MM.1S (cell line): ENCODE data around the gene SFXN1.

Experiments used
- DNase-seq: peaks from one replicate; pipeline ENCODE4 v3.0.0-alpha.2; 2015
- H2AFZ ChIP-seq: fragments of 300-600 bp; sonication (generic); 2 replicates; pipeline ENCODE4 v1.6.0; 2016; ENCODE audit warnings: antibody characterized with exemption, low read length
- H3F3A ChIP-seq: fragments of 300-600 bp; sonication (generic); 2 replicates; pipeline ENCODE4 v1.6.1; 2016; ENCODE audit warnings: mild to moderate bottlenecking, antibody characterized with exemption, low read length, moderate library complexity, mixed read lengths; ENCODE audit not compliant: insufficient read depth
- H3K27ac ChIP-seq: fragments of 300-600 bp; sonication (generic); 2 replicates; pipeline ENCODE4 v1.5.1; 2016; ENCODE audit warnings: mild to moderate bottlenecking, low read length
- H3K27me3 ChIP-seq: fragments of 300-600 bp; sonication (generic); replicated peaks from 2 replicates; pipeline ENCODE4 v1.6.0; 2016; ENCODE audit warnings: low read length; ENCODE audit not compliant: insufficient read depth
- H3K36me3 ChIP-seq: fragments of 300-600 bp; sonication (generic); replicated peaks from 2 replicates; pipeline ENCODE4 v1.6.1; 2016; ENCODE audit warnings: mild to moderate bottlenecking, low read length, mixed read lengths; ENCODE audit not compliant: insufficient read depth
- H3K4me1 ChIP-seq: fragments of 300-600 bp; sonication (generic); 2 replicates; pipeline ENCODE4 v1.6.1; 2016; ENCODE audit warnings: low read length, mixed read lengths
- H3K4me2 ChIP-seq: fragments of 300-600 bp; sonication (generic); 2 replicates; pipeline ENCODE4 v1.6.0; 2016; ENCODE audit warnings: low read depth, low read length
- H3K4me3 ChIP-seq: fragments of 300-600 bp; sonication (generic); 2 replicates; pipeline ENCODE4 v1.5.1; 2016; ENCODE audit warnings: low read length, mixed read lengths
- H3K79me2 ChIP-seq: fragments of 300-600 bp; sonication (generic); 2 replicates; pipeline ENCODE4 v1.6.1; 2016; ENCODE audit warnings: mixed run types, low read length, mixed read lengths
- H3K9ac ChIP-seq: fragments of 300-600 bp; sonication (generic); 2 replicates; pipeline ENCODE4 v1.6.1; 2016; ENCODE audit warnings: low read length, mixed read lengths
- H3K9me2 ChIP-seq: fragments of 300-600 bp; sonication (generic); replicated peaks from 2 replicates; pipeline ENCODE4 v1.6.1; 2016; ENCODE audit warnings: mild to moderate bottlenecking, low read length, mixed read lengths; ENCODE audit not compliant: insufficient read depth
- H3K9me3 ChIP-seq: fragments of 300-600 bp; sonication (generic); replicated peaks from 2 replicates; pipeline ENCODE4 v1.6.1; 2016; ENCODE audit warnings: mild to moderate bottlenecking, low read length, mixed read lengths; ENCODE audit not compliant: insufficient read depth
- H4K20me1 ChIP-seq: fragments of 300-600 bp; sonication (generic); 2 replicates; pipeline ENCODE4 v1.6.1; 2016; ENCODE audit warnings: mild to moderate bottlenecking, low read length, moderate library complexity, mixed read lengths; ENCODE audit not compliant: insufficient read depth
- EZH2 ChIP-seq: fragments of 300-600 bp; sonication (generic); optimal IDR thresholded peaks from 2 replicates; pipeline ENCODE3; 2017; ENCODE audit warnings: low read depth, mild to moderate bottlenecking, antibody characterized with exemption, low read length, mixed read lengths
- EZH2phosphoT487 ChIP-seq: fragments of 300-600 bp; sonication (generic); IDR thresholded peaks from 2 replicates; pipeline ENCODE4 v1.6.1; 2018; ENCODE audit warnings: antibody characterized with exemption, low read length
- TF ChIP-seq, protein P1 (sequence below): fragments of 300-600 bp; sonication (generic); IDR thresholded peaks from 2 replicates; pipeline ENCODE4 v1.5.1; 2016; ENCODE audit warnings: antibody characterized with exemption, low read length, mixed read lengths

Gene SFXN1

DNA sequence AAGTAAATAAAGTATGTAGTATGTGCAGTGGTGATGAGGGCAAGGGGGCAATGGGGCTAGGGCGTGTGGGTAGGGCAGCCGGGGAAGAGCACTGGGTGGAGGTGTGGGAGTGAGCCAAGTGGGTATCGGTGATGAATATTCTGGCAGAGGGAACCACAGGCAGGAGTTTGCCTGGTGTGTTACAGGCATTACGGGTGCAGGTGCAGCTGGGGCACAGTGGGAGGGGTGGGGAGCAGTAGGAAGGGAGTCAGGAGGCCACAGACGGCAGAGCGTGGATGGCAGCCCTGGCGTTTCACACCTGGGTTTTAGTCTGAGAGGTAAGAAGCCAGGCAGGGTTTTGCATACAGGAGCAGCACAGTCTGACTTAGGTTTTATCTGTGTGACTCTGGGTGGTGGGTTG, 35.4 kb downstream of the SFXN1 start:
- H3K27me3 ChIP-seq: no peaks in the 10 kb centered on the region
- H4K20me1 ChIP-seq: no peaks in the 10 kb centered on the region
- H3K9me2 ChIP-seq: no peaks in the 10 kb centered on the region
- H3K9me3 ChIP-seq: no peaks in the 10 kb centered on the region
- H3K4me3 ChIP-seq: no peak overlapping the region
- peaks cover 11% of the 10 kb centered on the region for H3K36me3 ChIP-seq
- DNase-seq: no peak
- no peak overlapping the region for H2AFZ ChIP-seq
- no peak overlapping the region for H3K9ac ChIP-seq
- H3K27ac ChIP-seq: no peak overlapping the region
- H3K79me2 ChIP-seq: peaks cover 2% of the 10 kb centered on the region; the same call in 1 of the 2 replicates
- TF ChIP-seq EZH2 (no peak), EZH2phosphoT487 (no peak)
- TF ChIP-seq, protein P1, sequence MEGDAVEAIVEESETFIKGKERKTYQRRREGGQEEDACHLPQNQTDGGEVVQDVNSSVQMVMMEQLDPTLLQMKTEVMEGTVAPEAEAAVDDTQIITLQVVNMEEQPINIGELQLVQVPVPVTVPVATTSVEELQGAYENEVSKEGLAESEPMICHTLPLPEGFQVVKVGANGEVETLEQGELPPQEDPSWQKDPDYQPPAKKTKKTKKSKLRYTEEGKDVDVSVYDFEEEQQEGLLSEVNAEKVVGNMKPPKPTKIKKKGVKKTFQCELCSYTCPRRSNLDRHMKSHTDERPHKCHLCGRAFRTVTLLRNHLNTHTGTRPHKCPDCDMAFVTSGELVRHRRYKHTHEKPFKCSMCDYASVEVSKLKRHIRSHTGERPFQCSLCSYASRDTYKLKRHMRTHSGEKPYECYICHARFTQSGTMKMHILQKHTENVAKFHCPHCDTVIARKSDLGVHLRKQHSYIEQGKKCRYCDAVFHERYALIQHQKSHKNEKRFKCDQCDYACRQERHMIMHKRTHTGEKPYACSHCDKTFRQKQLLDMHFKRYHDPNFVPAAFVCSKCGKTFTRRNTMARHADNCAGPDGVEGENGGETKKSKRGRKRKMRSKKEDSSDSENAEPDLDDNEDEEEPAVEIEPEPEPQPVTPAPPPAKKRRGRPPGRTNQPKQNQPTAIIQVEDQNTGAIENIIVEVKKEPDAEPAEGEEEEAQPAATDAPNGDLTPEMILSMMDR: no peak
- no peak overlapping the region for H3K4me2 ChIP-seq
- H3K4me1 ChIP-seq: no peaks in the 10 kb centered on the region
- no peaks in the 10 kb centered on the region for H3F3A ChIP-seq

DNA sequence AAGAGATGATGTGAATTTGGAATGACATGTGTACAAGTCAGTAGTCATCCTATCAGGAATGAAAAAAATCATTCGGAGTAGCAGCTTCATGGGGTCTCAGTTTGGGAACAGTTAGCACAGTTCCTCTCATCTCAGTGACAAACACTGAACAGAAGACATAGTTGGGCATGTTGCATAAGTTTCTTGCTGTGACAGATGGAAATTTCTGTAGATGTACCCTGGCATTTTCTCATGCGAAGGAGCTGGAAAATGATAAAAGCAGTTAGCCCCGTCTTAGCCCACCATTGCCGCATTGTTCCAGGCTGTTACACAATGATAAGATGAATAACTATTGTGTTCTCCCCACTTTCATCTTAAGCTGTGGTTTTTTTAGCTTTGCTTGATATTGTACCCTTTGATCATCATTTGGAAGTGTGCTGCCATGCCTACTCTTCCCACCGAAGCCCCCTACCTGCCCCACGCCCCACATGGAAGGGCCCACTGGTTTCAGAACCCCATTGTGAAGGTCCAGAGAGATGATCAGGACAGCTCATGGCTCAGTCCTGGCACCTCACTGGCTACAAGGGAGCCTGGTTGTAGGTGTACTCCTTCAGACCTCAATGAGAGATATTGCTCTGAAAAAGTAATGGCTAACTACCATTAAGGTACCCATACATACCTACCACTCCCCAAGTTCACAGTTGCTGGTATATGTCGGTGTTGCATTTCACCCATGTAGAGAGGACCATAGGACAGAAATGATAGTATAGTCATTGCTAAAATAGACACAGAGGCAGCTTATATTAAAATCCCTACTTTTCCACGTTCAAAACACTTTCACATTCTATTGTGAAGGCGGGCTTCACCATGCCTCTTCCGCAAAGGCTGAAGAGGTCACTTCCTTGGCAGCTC, 38.8 kb downstream of the SFXN1 start:
- DNase-seq: no peak
- Histone ChIP-seq H3K4me2 (no peak overlapping the region), H3K9me3 (no peaks in the 10 kb centered on the region), H4K20me1 (no peaks in the 10 kb centered on the region), H3K4me3 (no peak overlapping the region), H2AFZ (no peak overlapping the region), H3K9ac (no peak overlapping the region), H3K9me2 (no peaks in the 10 kb centered on the region), H3K27ac (no peak overlapping the region), H3K27me3 (no peaks in the 10 kb centered on the region), H3K79me2 (no peaks in the 10 kb centered on the region), H3F3A (no peaks in the 10 kb centered on the region), H3K36me3 (peaks cover 8% of the 10 kb centered on the region), H3K4me1 (no peaks in the 10 kb centered on the region)
- TF ChIP-seq, protein P1: no peak
- TF ChIP-seq EZH2phosphoT487 (no peak), EZH2 (no peak)

DNA sequence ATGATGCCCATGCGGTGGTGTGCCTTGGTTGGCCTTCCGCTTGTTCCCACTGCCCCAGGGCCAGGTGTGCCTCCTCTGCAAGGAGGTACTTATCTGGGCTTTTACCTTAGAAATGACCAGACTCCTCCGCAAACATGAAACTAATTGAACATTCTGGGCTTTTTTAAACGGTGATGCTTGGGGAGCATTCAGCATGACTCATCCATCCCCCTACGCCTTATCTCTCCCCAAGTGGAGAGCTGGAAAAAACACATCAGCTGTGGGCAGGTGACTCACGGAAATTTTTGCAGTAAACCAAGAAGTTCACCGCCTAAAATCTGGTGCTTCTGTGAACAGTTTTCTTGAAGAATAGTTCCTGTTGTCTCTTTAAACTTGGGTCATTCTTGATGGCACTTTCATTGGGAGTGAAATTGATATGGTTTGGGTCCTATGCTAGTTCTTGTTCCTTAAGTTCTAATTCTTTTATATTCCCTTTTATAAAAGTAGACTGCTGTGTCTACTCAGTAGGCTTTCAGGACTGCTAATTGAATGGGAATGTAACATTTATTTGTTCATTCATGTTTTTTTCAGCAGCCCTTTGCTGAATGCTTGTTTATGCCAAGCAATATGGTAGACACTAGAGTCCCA, 39.6 kb downstream of the SFXN1 start:
- Histone ChIP-seq H3K4me1 (no peaks in the 10 kb centered on the region), H3K9me2 (no peaks in the 10 kb centered on the region), H3K9me3 (no peaks in the 10 kb centered on the region), H3K79me2 (no peaks in the 10 kb centered on the region), H4K20me1 (no peaks in the 10 kb centered on the region), H3K4me3 (no peak overlapping the region), H3K27ac (no peak overlapping the region), H3K9ac (no peak overlapping the region), H3K4me2 (no peak overlapping the region), H3K27me3 (no peaks in the 10 kb centered on the region), H3K36me3 (peaks cover 12% of the 10 kb centered on the region), H2AFZ (no peak overlapping the region), H3F3A (no peaks in the 10 kb centered on the region)
- no peak for TF ChIP-seq EZH2phosphoT487
- TF ChIP-seq EZH2: no peak
- TF ChIP-seq, protein P1: no peak
- DNase-seq: no peak
